Measurements from ENCODE around the gene ALDH16A1. TPM values are rescaled to one million over a fixed set of nuclear protein-coding genes. Genes with fewer than 3 reads are reported as not detected.

Gene ALDH16A1
- total RNA-seq, 2 donors from 2014 or later: 21.8 to 29.8 TPM

DNA sequence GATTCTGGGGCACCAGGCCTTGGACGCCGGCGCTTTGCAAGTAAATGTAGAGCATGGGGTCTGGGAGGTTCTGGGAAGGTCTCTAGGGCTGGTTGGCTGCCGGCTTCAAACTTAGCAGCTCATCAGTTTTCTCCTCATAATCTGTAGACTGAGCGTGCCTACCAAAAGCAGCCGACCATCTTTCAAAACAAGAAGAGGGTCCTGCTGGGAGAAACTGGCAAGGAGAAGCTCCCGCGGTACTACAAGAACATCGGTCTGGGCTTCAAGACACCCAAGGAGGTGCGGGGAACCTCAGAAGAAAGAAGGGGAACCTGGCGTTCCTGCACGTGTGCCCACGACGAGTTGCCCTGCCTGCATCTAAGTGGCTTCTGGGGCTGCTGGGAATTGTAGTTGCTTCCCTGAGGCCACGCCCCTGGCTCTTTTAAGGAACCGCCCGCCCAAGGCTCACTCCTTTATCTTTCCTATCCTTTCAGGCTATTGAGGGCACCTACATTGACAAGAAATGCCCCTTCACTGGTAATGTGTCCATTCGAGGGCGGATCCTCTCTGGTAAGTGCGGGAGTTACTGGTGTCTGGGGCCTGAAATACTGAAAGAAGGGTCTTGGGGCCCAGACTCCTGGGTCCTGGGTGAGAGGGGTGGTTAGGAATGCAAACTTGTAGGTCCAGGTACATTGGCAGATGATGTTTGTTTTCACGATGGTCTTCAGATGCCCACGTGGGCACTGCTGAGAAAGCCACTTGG lies 44.2 kb downstream of the ALDH16A1 start:
- Histone ChIP-seq H3K36me3 (peaks cover 35% of the 10 kb centered on the region), H3K4me3 (peak overlapping the region; percentile 94), H3K9me3 (no peaks in the 10 kb centered on the region), H3K27me3 (replicated peaks; ENCODE audit: insufficient read depth) (no peaks in the 10 kb centered on the region), H3K4me1 (ENCODE audit: control insufficient read depth in 1 of 2, low read depth in 2 of 2) (peaks cover 20 to 44% of the 10 kb centered on the region in 2 donors), H3K27ac (peak overlapping the region; percentile 93)
- no peak for DNase-seq (ENCODE audit: low spot score)
- no peak for ATAC-seq (ENCODE audit: insufficient number of reproducible peaks, low FRiP score, low read depth)
- TF ChIP-seq, protein P1, sequence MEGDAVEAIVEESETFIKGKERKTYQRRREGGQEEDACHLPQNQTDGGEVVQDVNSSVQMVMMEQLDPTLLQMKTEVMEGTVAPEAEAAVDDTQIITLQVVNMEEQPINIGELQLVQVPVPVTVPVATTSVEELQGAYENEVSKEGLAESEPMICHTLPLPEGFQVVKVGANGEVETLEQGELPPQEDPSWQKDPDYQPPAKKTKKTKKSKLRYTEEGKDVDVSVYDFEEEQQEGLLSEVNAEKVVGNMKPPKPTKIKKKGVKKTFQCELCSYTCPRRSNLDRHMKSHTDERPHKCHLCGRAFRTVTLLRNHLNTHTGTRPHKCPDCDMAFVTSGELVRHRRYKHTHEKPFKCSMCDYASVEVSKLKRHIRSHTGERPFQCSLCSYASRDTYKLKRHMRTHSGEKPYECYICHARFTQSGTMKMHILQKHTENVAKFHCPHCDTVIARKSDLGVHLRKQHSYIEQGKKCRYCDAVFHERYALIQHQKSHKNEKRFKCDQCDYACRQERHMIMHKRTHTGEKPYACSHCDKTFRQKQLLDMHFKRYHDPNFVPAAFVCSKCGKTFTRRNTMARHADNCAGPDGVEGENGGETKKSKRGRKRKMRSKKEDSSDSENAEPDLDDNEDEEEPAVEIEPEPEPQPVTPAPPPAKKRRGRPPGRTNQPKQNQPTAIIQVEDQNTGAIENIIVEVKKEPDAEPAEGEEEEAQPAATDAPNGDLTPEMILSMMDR (IDR thresholded peaks at IDR 0.05): no peak

DNA sequence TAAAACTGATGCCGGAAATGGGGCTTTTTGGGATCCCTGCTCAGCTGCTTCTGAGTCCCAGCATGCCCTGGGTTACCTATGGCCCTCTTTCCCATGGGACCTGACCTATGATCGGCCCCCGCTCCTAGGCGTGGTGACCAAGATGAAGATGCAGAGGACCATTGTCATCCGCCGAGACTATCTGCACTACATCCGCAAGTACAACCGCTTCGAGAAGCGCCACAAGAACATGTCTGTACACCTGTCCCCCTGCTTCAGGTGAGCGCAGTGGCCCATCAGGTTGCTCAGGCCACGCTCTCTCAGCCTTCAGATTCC lies 44.7 kb downstream of the ALDH16A1 start:
- Histone ChIP-seq H3K4me3 (peak overlapping the region; percentile 94), H3K9me3 (no peaks in the 10 kb centered on the region), H3K27me3 (replicated peaks; ENCODE audit: insufficient read depth) (no peaks in the 10 kb centered on the region), H3K4me1 (ENCODE audit: control insufficient read depth in 1 of 2, low read depth in 2 of 2) (peaks cover 20 to 44% of the 10 kb centered on the region in 2 donors), H3K36me3 (peaks cover 30% of the 10 kb centered on the region), H3K27ac (no peak overlapping the region)
- TF ChIP-seq, protein P1 (IDR thresholded peaks at IDR 0.05): no peak
- ATAC-seq (ENCODE audit: insufficient number of reproducible peaks, low FRiP score, low read depth) (no peak), DNase-seq (ENCODE audit: low spot score) (no peak)

DNA sequence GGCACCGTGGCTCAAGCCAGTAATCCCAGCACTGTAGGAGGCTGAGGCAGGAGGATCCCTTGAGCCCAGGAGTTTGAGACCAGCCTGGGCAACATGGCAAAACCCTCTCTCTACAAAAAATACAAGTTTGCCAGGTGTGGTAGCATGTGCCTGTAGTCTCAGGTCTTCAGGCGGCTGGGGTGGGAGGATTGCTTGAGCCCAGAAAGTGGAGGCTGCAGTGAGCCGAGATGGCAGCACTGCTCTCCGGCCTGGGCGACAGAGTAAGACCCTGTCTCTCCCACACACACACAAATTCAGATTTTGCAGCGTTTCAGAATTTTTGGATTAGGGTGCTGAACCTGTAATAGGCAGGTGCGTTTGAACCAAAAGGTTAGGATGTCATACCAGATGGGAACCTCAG lies 45.5 kb downstream of the ALDH16A1 start:
- Histone ChIP-seq H3K4me1 (ENCODE audit: control insufficient read depth in 1 of 2, low read depth in 2 of 2) (peaks cover 20 to 44% of the 10 kb centered on the region in 2 donors), H3K27ac (no peak overlapping the region), H3K9me3 (no peaks in the 10 kb centered on the region), H3K36me3 (peaks cover 27% of the 10 kb centered on the region), H3K27me3 (replicated peaks; ENCODE audit: insufficient read depth) (no peaks in the 10 kb centered on the region), H3K4me3 (no peak overlapping the region)
- TF ChIP-seq, protein P1 (IDR thresholded peaks at IDR 0.05): no peak
- DNase-seq (ENCODE audit: low spot score) (no peak), ATAC-seq (ENCODE audit: insufficient number of reproducible peaks, low FRiP score, low read depth) (no peak)

DNA sequence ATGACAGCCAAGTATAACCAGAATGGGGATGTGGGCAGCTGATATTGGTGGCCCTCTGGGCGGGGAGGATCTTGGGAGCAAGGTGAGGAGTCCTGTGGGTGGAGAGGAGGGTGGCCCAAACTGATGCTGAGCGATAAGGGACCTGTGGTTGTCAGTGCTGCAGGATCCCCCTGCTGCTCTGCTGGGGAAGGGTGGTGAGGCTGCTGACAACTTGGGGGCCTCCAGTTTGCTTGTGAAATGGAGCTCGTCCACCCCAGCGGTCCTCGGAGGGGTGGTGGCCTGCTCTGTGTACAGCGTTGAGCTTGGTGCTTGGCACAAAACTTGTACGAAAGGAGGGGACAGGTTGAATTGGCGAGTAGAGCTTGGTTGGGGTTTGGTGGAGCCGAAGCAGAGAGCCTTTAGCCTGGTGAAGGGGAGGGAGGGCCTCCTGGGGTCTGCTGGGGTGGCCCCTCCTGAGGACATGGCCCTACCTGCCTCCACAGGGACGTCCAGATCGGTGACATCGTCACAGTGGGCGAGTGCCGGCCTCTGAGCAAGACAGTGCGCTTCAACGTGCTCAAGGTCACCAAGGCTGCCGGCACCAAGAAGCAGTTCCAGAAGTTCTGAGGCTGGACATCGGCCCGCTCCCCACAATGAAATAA lies 46.1 kb downstream of the ALDH16A1 start:
- no peak for DNase-seq (ENCODE audit: low spot score)
- no peak overlapping the region for H3K27ac ChIP-seq
- H3K36me3 ChIP-seq: peaks cover 27% of the 10 kb centered on the region
- no peaks in the 10 kb centered on the region for H3K9me3 ChIP-seq
- peaks cover 20 to 44% of the 10 kb centered on the region in 2 donors for H3K4me1 ChIP-seq (ENCODE audit: control insufficient read depth in 1 of 2, low read depth in 2 of 2)
- peak overlapping the region; percentile 20 for H3K4me3 ChIP-seq
- TF ChIP-seq, protein P1 (IDR thresholded peaks at IDR 0.05): no peak
- H3K27me3 ChIP-seq (replicated peaks; ENCODE audit: insufficient read depth): no peaks in the 10 kb centered on the region
- no peak for ATAC-seq (ENCODE audit: insufficient number of reproducible peaks, low FRiP score, low read depth)

DNA sequence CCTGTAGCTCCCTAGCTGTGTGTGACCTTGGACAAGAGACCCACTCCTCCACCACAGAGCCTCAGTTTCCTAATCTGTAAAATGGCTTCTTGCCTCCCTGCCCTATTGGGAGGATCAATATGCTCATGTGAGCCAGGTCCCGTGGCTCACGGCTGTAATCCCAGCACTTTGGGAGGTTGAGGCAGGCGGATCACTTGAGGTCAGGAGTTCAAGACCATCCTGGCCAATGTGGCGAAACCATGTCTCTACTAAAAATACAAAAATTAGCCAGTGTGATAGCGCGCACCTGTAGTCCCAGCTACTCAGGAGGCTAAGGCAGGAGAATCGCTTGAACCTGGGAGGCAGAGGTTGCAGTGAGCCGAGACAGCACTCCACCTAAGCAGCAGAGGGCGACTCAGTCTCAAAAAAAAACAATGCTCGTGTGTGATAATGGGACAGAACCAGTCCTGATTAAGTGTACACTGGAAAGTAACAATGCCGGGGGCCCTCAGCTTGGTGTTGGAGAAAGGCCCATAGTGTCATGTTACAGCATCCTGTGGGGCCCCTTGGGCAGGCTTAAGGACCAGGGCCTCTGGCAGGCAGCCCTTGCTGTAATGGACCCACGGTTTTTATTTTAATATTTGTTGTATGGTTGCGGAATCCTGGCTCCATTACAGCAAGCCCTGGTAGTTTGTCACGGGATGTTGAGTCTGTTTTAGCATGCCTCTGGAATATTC lies 50.0 kb downstream of the ALDH16A1 start:
- ATAC-seq (ENCODE audit: insufficient number of reproducible peaks, low FRiP score, low read depth) (no peak), DNase-seq (ENCODE audit: low spot score) (no peak)
- Histone ChIP-seq H3K4me3 (no peak overlapping the region), H3K27me3 (replicated peaks; ENCODE audit: insufficient read depth) (no peaks in the 10 kb centered on the region), H3K27ac (no peak overlapping the region), H3K4me1 (ENCODE audit: control insufficient read depth in 1 of 2, low read depth in 2 of 2) (peaks cover 8 to 24% of the 10 kb centered on the region in 2 donors), H3K9me3 (no peaks in the 10 kb centered on the region), H3K36me3 (peaks cover 18% of the 10 kb centered on the region)
- TF ChIP-seq, protein P1 (IDR thresholded peaks at IDR 0.05): peak; percentile 53
